ENCODE data around the gene RUVBL1. TPM values are rescaled to one million over a fixed set of nuclear protein-coding genes. Genes with fewer than 3 reads are reported as not detected.

RUVBL1 gene
- total RNA-seq, 1 experiment from 2014 or later = 60.7 TPM

- DNase-seq (ENCODE audit: low read depth) = no peak
- in situ Hi-C loops (cut with HindIII; ENCODE audit: low pct_unique_long_range_greater_than_20kb, low sequenced_read_pairs) = no loop called here
Observed at GRCh38 chr3:128074851-128075521, 48.6 kb downstream of the RUVBL1 start.

- in situ Hi-C loops (cut with HindIII; ENCODE audit: low pct_unique_long_range_greater_than_20kb, low sequenced_read_pairs) = no loop called here
- DNase-seq (ENCODE audit: low read depth) = no peak
Observed at GRCh38 chr3:128073807-128074206, 49.8 kb downstream of the RUVBL1 start.

GRCh38 chr3:128073185-128073725, 50.4 kb downstream of the RUVBL1 start:
- in situ Hi-C loops (cut with HindIII; ENCODE audit: low pct_unique_long_range_greater_than_20kb, low sequenced_read_pairs) = no loop called here
- DNase-seq (ENCODE audit: low read depth) = no peak

- DNase-seq (ENCODE audit: low read depth) = no peak
- in situ Hi-C loops (cut with HindIII; ENCODE audit: low pct_unique_long_range_greater_than_20kb, low sequenced_read_pairs) = no loop called here
Observed at GRCh38 chr3:128072454-128073184, 51.0 kb downstream of the RUVBL1 start.

GRCh38 chr3:128071771-128072453, 51.7 kb downstream of the RUVBL1 start:
- in situ Hi-C loops (cut with HindIII; ENCODE audit: low pct_unique_long_range_greater_than_20kb, low sequenced_read_pairs) = no loop called here
- no peak for DNase-seq (ENCODE audit: low read depth)

GRCh38 chr3:128070898-128071591, 52.6 kb downstream of the RUVBL1 start:
- in situ Hi-C loops (cut with HindIII; ENCODE audit: low pct_unique_long_range_greater_than_20kb, low sequenced_read_pairs) = no loop called here
- DNase-seq (ENCODE audit: low read depth) = no peak

- in situ Hi-C loops (cut with HindIII; ENCODE audit: low pct_unique_long_range_greater_than_20kb, low sequenced_read_pairs) = no loop called here
- DNase-seq (ENCODE audit: low read depth) = no peak
Observed at GRCh38 chr3:128069271-128069670, 54.3 kb downstream of the RUVBL1 start.

GRCh38 chr3:128068156-128068620, 55.4 kb downstream of the RUVBL1 start:
- in situ Hi-C loops (cut with HindIII; ENCODE audit: low pct_unique_long_range_greater_than_20kb, low sequenced_read_pairs) = no loop called here
- DNase-seq (ENCODE audit: low read depth) = peak; percentile 26

GRCh38 chr3:128067489-128067888, 56.1 kb downstream of the RUVBL1 start:
- DNase-seq (ENCODE audit: low read depth) = no peak
- in situ Hi-C loops (cut with HindIII; ENCODE audit: low pct_unique_long_range_greater_than_20kb, low sequenced_read_pairs) = no loop called here

- DNase-seq (ENCODE audit: low read depth) = no peak
- in situ Hi-C loops (cut with HindIII; ENCODE audit: low pct_unique_long_range_greater_than_20kb, low sequenced_read_pairs) = no loop called here
Observed at GRCh38 chr3:128066676-128067075, 56.9 kb downstream of the RUVBL1 start.

- DNase-seq (ENCODE audit: low read depth) = no peak
- in situ Hi-C loops (cut with HindIII; ENCODE audit: low pct_unique_long_range_greater_than_20kb, low sequenced_read_pairs) = no loop called here
Observed at GRCh38 chr3:128066114-128066513, 57.5 kb downstream of the RUVBL1 start.

- DNase-seq (ENCODE audit: low read depth) = no peak
- in situ Hi-C loops (cut with HindIII; ENCODE audit: low pct_unique_long_range_greater_than_20kb, low sequenced_read_pairs) = no loop called here
Observed at GRCh38 chr3:128064962-128065361, 58.6 kb downstream of the RUVBL1 start.

GRCh38 chr3:128063865-128064264, 59.7 kb downstream of the RUVBL1 start:
- in situ Hi-C loops (cut with HindIII; ENCODE audit: low pct_unique_long_range_greater_than_20kb, low sequenced_read_pairs) = no loop called here
- DNase-seq (ENCODE audit: low read depth) = no peak

- in situ Hi-C loops (cut with HindIII; ENCODE audit: low pct_unique_long_range_greater_than_20kb, low sequenced_read_pairs) = no loop called here
- no peak for DNase-seq (ENCODE audit: low read depth)
Observed at GRCh38 chr3:128062033-128062745, 61.4 kb downstream of the RUVBL1 start.

- DNase-seq (ENCODE audit: low read depth) = no peak
- in situ Hi-C loops (cut with HindIII; ENCODE audit: low pct_unique_long_range_greater_than_20kb, low sequenced_read_pairs) = no loop called here
Observed at GRCh38 chr3:128060473-128061381, 62.9 kb downstream of the RUVBL1 start.

GRCh38 chr3:128056258-128056657, 67.4 kb downstream of the RUVBL1 start:
- DNase-seq (ENCODE audit: low read depth) = no peak
- in situ Hi-C loops (cut with HindIII; ENCODE audit: low pct_unique_long_range_greater_than_20kb, low sequenced_read_pairs) = no loop called here

- no peak for DNase-seq (ENCODE audit: low read depth)
- in situ Hi-C loops (cut with HindIII; ENCODE audit: low pct_unique_long_range_greater_than_20kb, low sequenced_read_pairs) = no loop called here
Observed at GRCh38 chr3:128054367-128054766, 69.2 kb downstream of the RUVBL1 start.

Measured in Caki2 (cell line).